NOMO-1 (cell line): ENCODE results near the gene TBX3.

Experiments used
- DNase-seq, 2 experiments: peaks; one replicate each; lab custom pipeline; 2025; ENCODE audit not compliant: unreplicated experiment in 2 of 2; lab: John Stamatoyannopoulos, UW

TBX3 gene

DNA sequence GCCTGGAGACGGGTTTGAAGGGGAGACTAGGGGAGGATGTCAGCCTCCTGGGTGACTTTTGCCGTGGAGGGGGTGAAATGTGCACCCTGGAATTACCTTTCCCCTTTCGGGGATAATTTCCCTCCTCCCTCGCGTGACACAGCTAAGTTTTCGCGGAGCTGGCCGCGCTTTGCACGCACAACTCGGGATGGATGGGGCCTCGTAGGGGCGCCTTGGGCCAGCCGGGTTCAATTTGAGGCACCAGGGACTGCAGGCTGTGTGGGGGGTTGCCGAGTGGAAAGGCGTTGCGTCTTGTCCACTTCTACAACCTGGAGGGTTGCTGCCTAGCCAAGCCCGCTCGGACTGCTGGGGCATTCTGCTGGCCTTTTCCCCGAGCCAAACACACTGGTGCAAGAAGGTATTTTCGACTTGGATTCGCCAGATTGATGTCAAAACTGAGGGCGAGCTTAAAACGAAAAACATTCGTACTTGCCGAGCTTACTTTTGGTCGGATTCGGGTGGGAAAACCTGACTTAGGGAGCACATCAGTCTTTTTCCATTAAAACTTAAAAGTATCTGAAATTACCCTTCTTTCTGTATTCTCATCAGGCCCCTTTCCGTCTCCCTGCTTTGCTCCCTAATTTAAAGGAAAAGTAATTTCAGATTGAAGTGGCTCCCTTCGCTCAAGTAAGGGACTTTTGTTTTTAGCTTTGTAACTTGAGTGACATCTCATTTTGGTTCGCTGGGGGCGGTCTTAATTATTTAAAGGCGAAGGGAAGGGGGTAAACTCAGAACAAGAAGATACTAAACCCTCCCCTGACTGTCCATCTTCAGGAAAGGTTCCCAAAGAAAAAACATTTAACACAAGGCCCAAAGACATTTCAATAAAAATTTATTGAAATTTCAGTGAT lies 14.3 kb downstream of the TBX3 start:
- no peak for DNase-seq

GRCh38 chr12:114668886-114669288 lies 15.1 kb downstream of the TBX3 start:
- no peak for DNase-seq

GRCh38 chr12:114668151-114668885 lies 15.7 kb downstream of the TBX3 start:
- peak; percentile 38 to 40 for DNase-seq

GRCh38 chr12:114667669-114668150 lies 16.3 kb downstream of the TBX3 start:
- DNase-seq = no peak

- DNase-seq = no peak
Measured at GRCh38 chr12:114666746-114667668, 17.0 kb downstream of the TBX3 start.

DNA sequence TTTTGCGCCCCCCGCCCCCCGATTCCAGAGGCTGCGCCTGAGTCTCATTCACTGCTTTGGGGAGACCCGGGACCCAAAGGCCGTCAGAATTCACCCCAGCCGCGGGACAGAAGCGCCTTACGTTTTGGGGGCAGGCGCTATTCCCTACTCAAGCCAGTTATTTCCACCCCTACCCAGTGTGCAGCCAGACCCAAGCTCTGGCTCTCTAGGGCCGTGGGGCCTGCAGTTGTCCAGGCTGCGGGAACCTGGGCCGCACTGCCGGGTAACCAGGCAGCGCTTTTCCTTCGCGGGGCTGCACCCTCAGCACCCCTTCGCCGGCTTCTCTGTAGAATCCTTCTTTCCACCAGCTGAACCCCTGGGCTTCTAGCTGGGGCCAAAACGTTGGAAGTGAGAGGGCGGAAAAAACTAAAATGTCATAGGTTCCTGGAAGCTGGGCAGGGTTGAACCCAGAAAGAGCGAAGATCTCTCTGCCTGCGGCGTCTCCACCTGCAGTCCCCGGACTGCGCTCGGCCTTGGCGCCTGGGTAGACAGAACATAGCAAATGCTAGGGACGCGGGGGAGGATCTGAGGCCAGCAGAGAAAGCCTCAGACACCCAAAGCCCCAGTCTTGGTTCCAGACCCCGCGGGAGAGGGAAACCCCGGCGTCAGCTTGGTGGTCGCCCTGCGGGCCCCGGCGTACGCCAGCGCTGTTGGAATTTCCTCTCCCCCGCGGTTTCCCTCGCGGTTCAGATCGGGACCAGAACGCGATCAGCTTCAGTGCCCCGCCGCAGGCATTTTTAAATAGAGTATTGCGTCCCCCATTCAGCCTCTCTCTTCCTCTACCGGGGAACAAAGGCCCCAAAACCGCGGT lies 18.3 kb downstream of the TBX3 start:
- no peak for DNase-seq

GRCh38 chr12:114664651-114665320 lies 19.2 kb downstream of the TBX3 start:
- no peak for DNase-seq

DNA sequence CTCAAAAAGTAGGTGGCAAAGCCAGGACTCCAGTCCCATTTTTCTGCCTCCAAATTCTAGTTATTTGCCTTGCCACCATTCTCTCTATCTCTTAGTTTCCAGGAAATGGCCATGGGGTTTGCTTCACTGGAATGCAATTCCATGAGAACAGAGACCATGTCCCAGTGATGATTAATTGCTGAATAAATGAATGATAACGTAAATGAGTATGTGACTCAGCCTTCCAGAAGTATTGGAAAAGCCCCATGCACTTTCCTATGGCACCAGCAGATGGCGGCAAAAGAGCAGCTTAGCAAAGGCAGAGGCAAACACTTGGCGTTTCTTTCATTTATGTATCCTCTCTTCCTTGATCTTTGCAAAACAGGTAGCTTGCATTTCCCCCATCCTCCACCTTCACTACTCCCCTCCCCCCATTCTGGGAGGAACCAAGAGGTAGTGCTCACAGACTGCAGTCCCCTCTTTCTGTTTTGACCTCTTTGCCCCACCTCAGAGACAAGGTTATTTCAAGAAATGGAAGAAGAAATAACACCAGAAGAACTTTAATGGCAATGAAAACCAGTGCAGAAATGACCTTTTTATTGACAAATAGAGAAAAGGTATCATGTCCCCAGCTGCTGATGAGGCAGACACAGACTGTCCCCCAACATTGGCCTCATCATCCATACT lies 21.3 kb downstream of the TBX3 start:
- DNase-seq = peak in 1 of 2 experiments; percentile 45

DNA sequence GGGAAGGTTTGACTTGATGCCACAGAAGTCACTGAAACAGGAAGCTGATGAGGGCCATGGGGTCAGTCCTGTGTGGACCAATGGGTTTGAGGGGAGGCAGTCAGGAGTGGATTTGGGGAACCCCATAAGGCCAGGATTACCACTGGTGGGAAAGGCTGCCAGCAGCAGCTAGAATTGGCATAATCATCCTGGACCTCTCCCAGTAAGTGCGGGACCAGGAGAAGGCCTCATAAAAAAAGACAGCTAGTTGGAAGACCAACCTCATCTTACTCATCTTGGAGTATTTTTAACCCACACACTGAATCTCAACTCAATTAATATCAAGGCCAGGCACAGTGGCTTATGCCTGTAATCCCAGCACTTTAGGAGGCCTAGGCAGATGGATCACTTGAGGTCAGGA lies 22.7 kb downstream of the TBX3 start:
- no peak for DNase-seq

DNA sequence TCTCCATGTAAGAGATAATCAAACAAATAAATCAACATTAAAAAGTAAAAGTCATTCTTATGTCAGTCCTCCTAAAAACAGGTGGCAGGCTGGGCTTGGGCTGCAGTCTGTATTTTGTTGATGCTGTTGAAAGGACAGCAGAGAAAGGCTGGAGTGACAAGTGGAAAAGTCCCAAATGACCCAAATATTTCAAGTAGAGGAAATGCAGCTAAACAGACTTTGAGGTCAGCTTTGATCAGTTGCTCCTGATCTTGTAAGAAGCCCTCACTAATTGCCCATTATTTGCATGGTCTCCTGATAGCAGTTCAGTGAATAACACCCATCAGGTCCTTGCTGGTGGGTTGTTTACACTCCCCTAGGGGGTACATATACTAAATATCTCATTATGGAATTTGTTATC lies 24.9 kb downstream of the TBX3 start:
- no peak for DNase-seq

DNA sequence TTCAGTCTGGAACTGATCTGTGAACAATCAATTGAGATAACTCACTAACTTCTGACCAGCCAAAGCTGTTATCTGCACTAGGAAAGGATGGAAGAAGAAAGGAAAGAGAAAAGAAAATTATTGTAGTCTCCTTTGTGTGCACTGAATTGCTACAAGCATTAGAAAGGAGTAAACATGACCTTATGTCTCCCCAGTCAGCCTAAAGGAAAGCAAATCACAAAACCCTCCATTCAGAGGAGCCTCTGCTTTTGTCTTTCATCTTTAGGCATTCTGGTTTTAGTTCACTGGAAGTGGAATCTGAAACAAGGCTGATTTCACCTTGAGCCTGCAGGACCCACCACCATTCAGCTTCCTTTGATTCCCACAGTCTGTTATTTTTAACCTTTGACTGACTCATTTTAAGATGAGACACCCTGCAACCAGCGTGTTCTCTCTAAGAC lies 26.0 kb downstream of the TBX3 start:
- no peak for DNase-seq

DNA sequence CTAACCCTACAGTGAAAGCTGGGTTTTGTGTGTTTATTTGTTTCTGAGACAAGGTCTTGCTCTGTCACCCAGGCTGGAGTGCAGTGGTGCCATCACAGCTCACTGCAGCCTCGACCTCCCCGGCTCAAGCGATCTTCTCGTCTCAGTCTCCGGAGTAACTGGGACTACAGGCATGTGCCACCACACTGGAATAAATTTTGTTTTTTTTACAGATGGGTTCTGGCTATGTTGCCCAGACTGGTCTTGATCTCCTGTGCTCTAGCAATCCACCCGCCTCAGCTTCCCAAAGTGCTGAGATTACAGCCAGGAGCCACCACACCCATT lies 26.4 kb downstream of the TBX3 start:
- no peak for DNase-seq

DNA sequence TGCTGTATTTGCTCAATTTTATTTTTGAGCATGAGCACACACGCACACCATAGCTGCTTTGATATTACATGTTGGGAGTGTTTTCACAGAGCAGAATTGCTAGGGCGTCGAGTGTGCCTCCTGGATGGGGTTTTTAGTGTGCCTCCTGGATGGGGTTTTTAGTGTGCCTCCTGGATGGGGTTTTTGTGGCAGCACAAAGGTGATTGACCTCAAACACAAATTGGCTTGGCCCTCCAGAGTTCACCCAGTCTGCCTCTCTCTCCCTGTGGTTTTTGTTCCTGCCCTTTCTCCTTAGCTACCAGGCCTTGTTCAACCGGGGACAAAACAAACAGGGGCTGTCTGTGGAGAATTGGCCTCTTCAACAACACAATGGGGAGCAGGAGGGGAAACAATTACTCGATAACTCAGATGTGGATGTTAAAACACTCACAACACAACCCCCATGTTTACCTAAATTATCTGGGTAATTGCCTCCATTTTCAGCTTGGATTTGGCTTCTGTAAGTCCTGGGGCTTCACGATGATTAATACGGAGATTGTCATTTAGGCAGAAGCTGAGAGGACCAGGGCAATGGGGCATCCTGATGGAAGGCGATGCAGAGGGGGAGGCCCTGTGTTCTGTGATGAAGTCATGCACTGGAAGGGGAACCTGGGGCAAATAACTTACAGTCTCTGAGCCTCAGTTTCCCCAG lies 26.9 kb downstream of the TBX3 start:
- no peak for DNase-seq

DNA sequence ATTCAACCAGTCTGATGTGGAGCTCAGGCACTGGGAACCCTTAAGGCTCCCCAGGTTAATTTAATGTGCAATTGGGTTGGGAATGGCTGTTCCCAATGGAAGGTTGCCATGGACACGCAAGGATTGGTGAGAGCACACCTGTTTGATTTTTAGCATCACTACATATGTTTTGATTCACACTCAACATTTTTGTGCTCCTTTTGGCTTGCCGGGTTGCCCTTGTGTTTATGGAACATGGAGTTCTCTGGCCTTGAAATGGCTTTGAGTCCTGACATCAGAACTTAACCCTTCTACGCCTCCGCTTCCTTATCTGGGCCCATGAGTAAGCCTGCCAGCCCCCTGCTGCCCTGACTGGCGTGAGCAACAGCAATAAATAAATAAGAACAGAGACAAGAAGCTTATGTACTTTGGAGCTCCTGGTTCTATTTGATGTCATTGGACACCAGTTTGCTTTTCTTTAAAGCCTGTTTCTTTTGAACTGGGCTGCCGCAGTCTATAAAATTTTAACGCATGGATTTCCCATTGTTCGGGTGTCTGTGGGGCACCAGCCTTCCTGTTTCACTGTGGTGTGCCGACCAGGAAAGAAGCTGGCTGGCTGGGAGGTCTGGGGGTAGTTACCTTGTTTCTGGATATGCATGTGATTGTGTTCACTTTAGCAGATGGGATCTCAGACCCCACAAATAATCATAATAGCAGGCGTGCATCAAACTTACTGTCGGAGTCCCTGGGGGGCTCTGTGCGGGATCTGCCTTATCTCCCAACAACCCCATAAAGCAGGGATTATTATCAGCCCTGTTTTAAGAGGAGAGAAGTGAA lies 27.8 kb downstream of the TBX3 start:
- DNase-seq = no peak

DNA sequence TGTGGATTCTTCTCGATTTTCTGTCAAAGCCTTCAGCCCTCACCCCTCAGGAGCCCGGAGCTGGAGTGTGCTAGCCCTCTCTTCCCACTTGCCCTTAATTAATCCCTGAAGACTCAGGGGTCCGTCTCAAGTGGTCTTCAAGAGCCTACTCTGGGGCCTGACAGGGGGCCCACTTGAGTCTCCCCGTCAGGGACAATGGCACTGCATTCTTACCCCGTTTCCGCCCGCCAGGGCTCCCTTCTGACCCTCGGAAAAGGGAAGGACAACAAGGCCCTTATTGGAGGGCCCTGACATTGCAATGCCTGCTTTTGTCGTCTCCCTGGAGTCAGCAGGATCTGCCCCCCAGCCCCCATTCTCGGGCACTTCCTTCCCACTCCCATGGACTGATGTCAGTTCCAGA lies 34.4 kb downstream of the TBX3 start:
- no peak for DNase-seq

GRCh38 chr12:114648711-114649110 lies 35.3 kb downstream of the TBX3 start:
- DNase-seq = no peak

DNA sequence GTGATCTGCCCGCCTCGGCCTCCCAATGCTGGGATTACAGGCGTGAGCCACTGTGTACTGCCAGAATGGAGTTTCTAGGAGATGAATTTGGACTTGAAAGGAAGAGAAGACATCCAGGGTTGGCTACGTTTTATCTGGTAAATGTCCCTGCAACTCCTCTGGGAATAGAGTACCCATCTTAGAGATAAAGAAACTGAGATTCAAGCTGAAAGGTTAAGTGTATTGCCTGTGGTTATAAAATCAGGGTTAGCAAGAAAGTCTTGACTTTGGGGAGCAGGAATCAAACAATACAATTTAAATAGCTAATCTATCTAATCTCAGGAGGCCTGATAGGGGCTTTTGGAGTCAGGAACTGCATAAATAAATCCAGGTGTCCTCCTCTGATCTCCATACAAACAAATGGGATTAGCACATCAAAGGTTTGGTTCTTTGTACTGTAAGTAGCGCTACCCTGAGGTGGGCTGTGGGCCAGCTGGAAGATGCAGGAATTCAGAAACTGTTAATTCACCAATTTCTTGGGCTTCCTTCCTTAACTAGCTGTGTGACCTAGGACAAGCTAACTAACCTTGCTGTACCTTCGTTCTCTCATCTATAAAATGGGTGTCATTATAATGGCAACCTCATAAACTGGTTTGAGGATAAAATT lies 45.1 kb downstream of the TBX3 start:
- DNase-seq = no peak
